Prostate gland (tissue), 2 donors: ENCODE results near the gene ABCB1. TPM values are rescaled to one million over a fixed set of nuclear protein-coding genes. Genes with fewer than 3 reads are reported as not detected.
"Not testable (repeated sequence)": the region's sequence is repeated elsewhere in the genome, so short reads cannot be mapped to it uniquely, and the experiment has no call there.

Experiments used
- DNase-seq: peaks from one replicate; pipeline ENCODE4 v3.0.0-alpha.2; 2019; ENCODE audit warnings: low spot score
- H3K27ac ChIP-seq, 2 donors: fragments of 200-600 bp; sonication (generic); 2 replicates each; pipeline ENCODE4 v1.5.1; 2017 to 2019
- H3K27me3 ChIP-seq: fragments of 200-600 bp; sonication (generic); replicated peaks from 2 replicates; pipeline ENCODE4 v1.5.1; 2019; ENCODE audit not compliant: insufficient read depth
- H3K36me3 ChIP-seq, 2 donors: fragments of 200-600 bp; sonication (generic); 1 replicate in 1 of 2; 2 replicates in 1 of 2; pipeline versions ENCODE4 v1.5.1 to v1.8.1; 2017 to 2019
- H3K4me1 ChIP-seq: fragments of 200-600 bp; sonication (generic); replicated peaks from 2 replicates; pipeline ENCODE4 v1.5.1; 2019
- H3K4me3 ChIP-seq, 2 donors: fragments of 200-600 bp; sonication (generic); 2 replicates each; pipeline ENCODE4 v1.5.1; 2017 to 2019
- H3K9me3 ChIP-seq: fragments of 200-600 bp; sonication (generic); 2 replicates; pipeline ENCODE4 v1.5.1; 2017
- POLR2A ChIP-seq: fragments of 450-650 bp; IDR thresholded peaks from one replicate; pipeline ENCODE4 v1.6.1; 2016; ENCODE audit warnings: antibody characterized with exemption, mild to moderate bottlenecking
- POLR2AphosphoS5 ChIP-seq: sonication (generic); formaldehyde crosslinking; IDR thresholded peaks from one replicate; pipeline ENCODE4 v1.6.1; 2017; ENCODE audit warnings: antibody characterized with exemption
- WGBS: methylation state at CpG from one replicate; pipeline ENCODE4 v1.1.5; 2018; 5-methylcytosine and 5-hydroxymethylcytosine counted together
- intact Hi-C: fragments of 100-400 bp; cut with DNase I; formaldehyde crosslinking; loops from one replicate; pipeline ENCODE4 v1.14.2; 2022
- total RNA-seq, 2 donors: library from RNA; depleted of rRNA; stranded (reverse); fragments of >200 nt; gene quantifications; one replicate each; pipeline ENCODE4 v1.1.0, GENCODE V29; 2016
- TF ChIP-seq, protein P1 (sequence below), 4 experiments: fragments of 200-600 bp in 2 of 4; fragments of 450-650 bp in 2 of 4; sonication (generic) in 2 of 4; IDR thresholded peaks; 1 replicate in 3 of 4; 2 replicates in 1 of 4; pipeline ENCODE4 v1.5.1; 2016 to 2019; ENCODE audit warnings: antibody characterized with exemption in 4 of 4, mild to moderate bottlenecking in 2 of 4, moderate library complexity in 2 of 4

Gene ABCB1
- total RNA-seq, 2 donors from 2014 or later: 9.2 to 10.2 TPM

DNA sequence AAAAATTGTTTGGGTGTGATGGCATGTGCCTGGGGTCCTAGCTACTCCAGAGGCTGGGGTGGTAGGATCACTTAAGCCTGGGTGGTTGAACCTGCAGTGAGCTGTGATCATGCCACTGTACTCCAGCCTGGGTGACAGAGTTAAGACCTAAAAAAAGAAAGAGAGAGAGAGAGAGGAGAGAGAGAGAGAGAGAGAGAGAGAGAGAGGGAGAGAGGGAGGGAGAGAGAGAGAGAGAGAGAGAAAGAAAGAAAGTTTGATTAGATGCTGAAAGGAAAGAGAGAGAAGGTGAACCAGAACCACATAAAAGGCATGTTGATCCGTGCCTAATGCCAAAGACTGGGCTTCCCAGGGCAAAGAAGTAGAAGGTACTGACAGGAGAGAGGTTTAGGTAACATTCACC is 11.1 kb downstream of the ABCB1 start:
- 76% methylated on average over 1 of the region's 1 CpG for WGBS
- Histone ChIP-seq H3K4me3 (no peak overlapping the region), H3K27me3 (no peaks in the 10 kb centered on the region), H3K36me3 (no peaks in the 10 kb centered on the region), H3K27ac (no peak overlapping the region), H3K4me1 (no peaks in the 10 kb centered on the region), H3K9me3 (no peaks in the 10 kb centered on the region)
- intact Hi-C loops: no loop called here
- DNase-seq: no peak
- TF ChIP-seq, protein P1, sequence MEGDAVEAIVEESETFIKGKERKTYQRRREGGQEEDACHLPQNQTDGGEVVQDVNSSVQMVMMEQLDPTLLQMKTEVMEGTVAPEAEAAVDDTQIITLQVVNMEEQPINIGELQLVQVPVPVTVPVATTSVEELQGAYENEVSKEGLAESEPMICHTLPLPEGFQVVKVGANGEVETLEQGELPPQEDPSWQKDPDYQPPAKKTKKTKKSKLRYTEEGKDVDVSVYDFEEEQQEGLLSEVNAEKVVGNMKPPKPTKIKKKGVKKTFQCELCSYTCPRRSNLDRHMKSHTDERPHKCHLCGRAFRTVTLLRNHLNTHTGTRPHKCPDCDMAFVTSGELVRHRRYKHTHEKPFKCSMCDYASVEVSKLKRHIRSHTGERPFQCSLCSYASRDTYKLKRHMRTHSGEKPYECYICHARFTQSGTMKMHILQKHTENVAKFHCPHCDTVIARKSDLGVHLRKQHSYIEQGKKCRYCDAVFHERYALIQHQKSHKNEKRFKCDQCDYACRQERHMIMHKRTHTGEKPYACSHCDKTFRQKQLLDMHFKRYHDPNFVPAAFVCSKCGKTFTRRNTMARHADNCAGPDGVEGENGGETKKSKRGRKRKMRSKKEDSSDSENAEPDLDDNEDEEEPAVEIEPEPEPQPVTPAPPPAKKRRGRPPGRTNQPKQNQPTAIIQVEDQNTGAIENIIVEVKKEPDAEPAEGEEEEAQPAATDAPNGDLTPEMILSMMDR (IDR thresholded peaks at IDR 0.05): no peak
- TF ChIP-seq POLR2AphosphoS5 (no peak), POLR2A (no peak)

DNA sequence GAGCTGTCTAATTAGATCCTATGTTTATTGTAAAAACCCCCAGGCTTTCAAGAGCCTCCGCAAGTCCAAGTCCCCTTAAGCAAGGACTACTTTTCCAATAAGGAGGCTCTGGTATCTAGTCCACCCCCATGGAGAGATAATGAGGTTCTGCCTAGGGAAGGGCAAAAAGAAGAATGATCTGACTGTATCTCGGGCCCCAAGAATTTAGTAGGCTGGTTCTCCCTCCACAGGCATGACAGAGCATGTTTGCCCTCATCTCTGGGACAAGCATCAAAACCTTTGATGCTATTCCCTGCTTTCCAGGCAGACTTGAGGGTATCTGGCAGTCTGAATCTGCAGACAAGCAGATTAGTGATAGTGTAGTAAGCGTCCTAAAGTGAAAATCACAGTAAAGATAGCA is 19.0 kb downstream of the ABCB1 start:
- Histone ChIP-seq H3K27me3 (no peaks in the 10 kb centered on the region), H3K4me1 (no peaks in the 10 kb centered on the region), H3K4me3 (no peak overlapping the region), H3K9me3 (no peaks in the 10 kb centered on the region), H3K36me3 (no peaks in the 10 kb centered on the region), H3K27ac (no peak overlapping the region)
- 53% methylated on average over 3 of the region's 3 CpGs for WGBS
- DNase-seq: no peak
- intact Hi-C loops: no loop called here
- TF ChIP-seq POLR2A (no peak), POLR2AphosphoS5 (no peak)
- TF ChIP-seq, protein P1 (IDR thresholded peaks at IDR 0.05): no peak

DNA sequence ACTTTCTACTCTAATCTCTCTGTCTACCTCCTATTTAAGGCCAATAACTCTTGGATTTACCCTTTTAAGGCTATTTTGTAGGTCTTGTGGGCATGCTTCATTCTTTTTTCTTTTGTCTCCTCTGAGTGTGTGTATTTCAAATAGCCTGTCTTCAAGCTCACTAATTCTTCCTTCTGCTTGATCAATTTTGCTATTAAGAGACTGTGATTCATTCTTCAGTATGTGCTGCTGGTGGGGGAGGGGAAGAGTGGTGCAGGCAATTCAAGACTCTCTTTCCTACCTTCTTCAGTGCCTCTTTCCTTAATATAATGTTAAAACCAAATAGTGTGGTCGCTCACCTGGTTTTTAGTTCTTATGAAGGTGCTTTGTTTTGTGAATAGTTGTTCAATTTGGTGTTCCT is 20.0 kb downstream of the ABCB1 start:
- Histone ChIP-seq H3K4me3 (no peak overlapping the region), H3K9me3 (no peaks in the 10 kb centered on the region), H3K36me3 (no peaks in the 10 kb centered on the region), H3K27me3 (no peaks in the 10 kb centered on the region), H3K27ac (no peak overlapping the region), H3K4me1 (no peaks in the 10 kb centered on the region)
- DNase-seq: no peak
- TF ChIP-seq POLR2A (no peak), POLR2AphosphoS5 (no peak)
- TF ChIP-seq, protein P1 (IDR thresholded peaks at IDR 0.05): no peak
- 68% methylated on average over 1 of the region's 1 CpG for WGBS
- intact Hi-C loops: no loop called here

DNA sequence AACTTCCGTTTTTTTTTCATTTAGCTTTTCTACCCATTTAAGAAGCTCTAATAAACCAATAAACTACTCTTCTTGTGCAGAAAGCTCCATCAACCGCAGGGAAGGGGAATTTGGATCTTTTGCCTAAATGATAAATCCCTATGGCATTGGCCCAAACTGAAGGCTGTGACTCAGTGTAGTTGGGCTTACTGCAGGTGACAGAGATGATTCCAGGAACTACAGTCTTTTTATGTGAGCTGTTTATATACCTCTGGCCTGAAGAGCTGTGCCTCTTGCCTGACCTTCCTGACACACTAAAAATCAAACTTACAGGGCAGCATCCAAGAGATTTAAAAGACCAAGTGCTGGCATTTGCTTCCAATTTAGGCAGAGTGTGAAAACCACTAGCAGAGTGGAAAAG is 25.2 kb downstream of the ABCB1 start:
- intact Hi-C loops: no loop called here
- H3K27ac ChIP-seq: no peak overlapping the region
- H3K36me3 ChIP-seq: no peaks in the 10 kb centered on the region
- H3K4me3 ChIP-seq: no peak overlapping the region
- TF ChIP-seq POLR2AphosphoS5 (no peak), POLR2A (no peak)
- TF ChIP-seq, protein P1 (IDR thresholded peaks at IDR 0.05): no peak
- no peaks in the 10 kb centered on the region for H3K27me3 ChIP-seq
- H3K4me1 ChIP-seq: no peaks in the 10 kb centered on the region
- H3K9me3 ChIP-seq: no peaks in the 10 kb centered on the region
- 61% methylated on average over 2 of the region's 2 CpGs for whole genome bisulfite sequencing
- DNase-seq: no peak

DNA sequence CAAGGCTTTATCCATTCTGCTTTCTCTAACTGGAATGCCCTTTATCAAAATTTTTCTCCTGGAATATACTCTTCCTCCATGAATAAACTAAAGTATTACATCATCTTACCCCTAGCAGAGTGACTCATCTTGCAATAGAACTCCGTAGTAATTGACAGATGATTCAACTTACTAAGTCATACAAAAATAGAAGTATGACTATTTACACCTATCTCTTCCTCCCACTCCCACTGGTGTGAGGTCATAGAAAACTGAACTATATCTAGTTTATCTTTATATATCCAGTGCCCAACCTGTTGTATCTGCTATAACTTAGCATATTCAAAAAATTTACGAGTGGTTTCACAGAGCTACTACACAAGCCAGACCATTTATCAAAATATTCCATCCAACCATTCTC is 26.1 kb downstream of the ABCB1 start:
- H3K9me3 ChIP-seq: no peaks in the 10 kb centered on the region
- no peaks in the 10 kb centered on the region for H3K36me3 ChIP-seq
- no peak overlapping the region for H3K27ac ChIP-seq
- WGBS: 66% methylated on average over 2 of the region's 2 CpGs
- no peak overlapping the region for H3K4me3 ChIP-seq
- intact Hi-C loops: no loop called here
- no peak for DNase-seq
- no peaks in the 10 kb centered on the region for H3K27me3 ChIP-seq
- TF ChIP-seq, protein P1 (IDR thresholded peaks at IDR 0.05): no peak
- no peak for TF ChIP-seq POLR2AphosphoS5
- no peak for TF ChIP-seq POLR2A
- no peaks in the 10 kb centered on the region for H3K4me1 ChIP-seq

DNA sequence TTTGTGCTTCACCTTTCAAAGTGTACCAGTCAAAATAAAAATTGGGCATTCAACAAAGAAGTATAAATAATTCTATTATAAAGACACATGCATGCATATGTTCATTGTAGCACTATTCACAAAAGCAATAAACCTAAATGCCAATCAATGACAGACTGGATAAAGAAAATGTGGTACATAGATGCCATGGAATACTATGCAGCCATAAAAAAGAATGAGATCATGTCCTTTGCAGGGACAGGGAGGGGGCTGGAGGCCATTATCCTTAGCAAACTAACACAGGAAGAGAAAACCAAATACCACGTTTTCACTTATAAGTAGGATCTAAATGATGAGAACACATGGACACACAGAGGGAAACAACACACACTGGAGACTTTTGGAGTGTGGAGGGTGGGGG is 28.2 kb downstream of the ABCB1 start:
- H3K9me3 ChIP-seq, H3K36me3 ChIP-seq, H3K4me3 ChIP-seq, H3K27me3 ChIP-seq, intact Hi-C loops, DNase-seq, H3K4me1 ChIP-seq, H3K27ac ChIP-seq: not testable (repeated sequence)
- WGBS: 59% methylated on average over 1 of the region's 1 CpG
